Measurements from ENCODE around the gene CYSLTR2. TPM values are rescaled to one million over a fixed set of nuclear protein-coding genes. Genes with fewer than 3 reads are reported as not detected.

CYSLTR2 gene
- total RNA-seq, 3 donors from 2014 or later = 0.14 to 1.4 (median 0.58) TPM

- no peaks in the 10 kb centered on the region for H3K9me3 ChIP-seq
- H3K4me1 ChIP-seq (ENCODE audit: low read depth) = no peaks in the 10 kb centered on the region
- H3K4me3 ChIP-seq = no peak overlapping the region
- no peaks in the 10 kb centered on the region for H3K36me3 ChIP-seq (ENCODE audit: low read depth)
- no peak for DNase-seq
- no peak for ATAC-seq
- TF ChIP-seq CTCF (IDR thresholded peaks at IDR 0.05) = no peak
- intact Hi-C loops (cut with DNase I, micrococcal nuclease) = no loop called here
These were observed 26.4 kb downstream of the CYSLTR2 start for GRCh38 chr13:48679941-48680680.

GRCh38 chr13:48680756-48681392, 27.1 kb downstream of the CYSLTR2 start:
- H3K4me1 ChIP-seq (ENCODE audit: low read depth) = no peaks in the 10 kb centered on the region
- H3K9me3 ChIP-seq = no peaks in the 10 kb centered on the region
- H3K4me3 ChIP-seq = no peak overlapping the region
- no peak for DNase-seq
- intact Hi-C loops (cut with DNase I, micrococcal nuclease) = no loop called here
- no peak for TF ChIP-seq CTCF (IDR thresholded peaks at IDR 0.05)
- no peak for ATAC-seq
- no peaks in the 10 kb centered on the region for H3K36me3 ChIP-seq (ENCODE audit: low read depth)

- no peak overlapping the region for H3K4me3 ChIP-seq
- ATAC-seq (no peak), DNase-seq (no peak)
- intact Hi-C loops (cut with DNase I, micrococcal nuclease) = no loop called here
- H3K9me3 ChIP-seq = no peaks in the 10 kb centered on the region
- no peak for TF ChIP-seq CTCF (IDR thresholded peaks at IDR 0.05)
- no peaks in the 10 kb centered on the region for H3K4me1 ChIP-seq (ENCODE audit: low read depth)
- no peaks in the 10 kb centered on the region for H3K36me3 ChIP-seq (ENCODE audit: low read depth)
These were observed 28.2 kb downstream of the CYSLTR2 start for GRCh38 chr13:48681905-48682304.

- H3K9me3 ChIP-seq = no peaks in the 10 kb centered on the region
- H3K4me3 ChIP-seq = no peak overlapping the region
- TF ChIP-seq CTCF (IDR thresholded peaks at IDR 0.05) = no peak
- H3K4me1 ChIP-seq (ENCODE audit: low read depth) = no peaks in the 10 kb centered on the region
- DNase-seq (no peak), ATAC-seq (no peak)
- intact Hi-C loops (cut with DNase I, micrococcal nuclease) = no loop called here
- H3K36me3 ChIP-seq (ENCODE audit: low read depth) = no peaks in the 10 kb centered on the region
These were observed 28.7 kb downstream of the CYSLTR2 start for GRCh38 chr13:48682436-48682835.

- Histone ChIP-seq H3K36me3 (ENCODE audit: low read depth) (no peaks in the 10 kb centered on the region), H3K4me3 (no peak overlapping the region), H3K9me3 (no peaks in the 10 kb centered on the region), H3K4me1 (ENCODE audit: low read depth) (no peaks in the 10 kb centered on the region)
- TF ChIP-seq CTCF (IDR thresholded peaks at IDR 0.05) = no peak
- ATAC-seq = no peak
- no peak for DNase-seq
- intact Hi-C loops (cut with DNase I, micrococcal nuclease) = no loop called here
These were observed 33.0 kb downstream of the CYSLTR2 start for GRCh38 chr13:48686636-48687210.

All from mucosa of descending colon (tissue), 3 donors.